ENCODE data around the gene GNB1L. TPM values are rescaled to one million over a fixed set of nuclear protein-coding genes. Genes with fewer than 3 reads are reported as not detected.

Gene GNB1L
- total and polyA plus RNA-seq, 2 donors (not counting 1 experiment from before 2014, with no cell fraction given), result 6.6 to 12.1 TPM

GRCh38 chr22:19875531-19876313 lies 21.0 kb upstream of the GNB1L start:
- Histone ChIP-seq H3K27me3 (replicated peaks in 1 of 4; ENCODE audit: control extremely low read depth in 1 of 4, control insufficient read depth in 3 of 4, insufficient read depth in 4 of 4, low read length in 3 of 4) (no peaks in the 10 kb centered on the region), H3K27ac (ENCODE audit: low read length in 2 of 2) (no peak overlapping the region), H3K9ac (ENCODE audit: low read length) (no peak overlapping the region), H3K79me2 (ENCODE audit: control insufficient read depth, insufficient read depth, low read length) (peaks cover 3% of the 10 kb centered on the region), H3K9me3 (ENCODE audit: control extremely low read depth in 1 of 3, control insufficient read depth in 2 of 3, insufficient read depth in 1 of 3, low read length in 2 of 3) (no peaks in the 10 kb centered on the region), H2AFZ (ENCODE audit: insufficient read depth, low read depth, low read length, poor library complexity, severe bottlenecking) (no peak overlapping the region), H3K36me3 (replicated peaks in 1 of 2; ENCODE audit: control extremely low read depth in 1 of 2, control insufficient read depth in 1 of 2, extremely low read depth in 1 of 2, insufficient read depth in 2 of 2, low read length in 1 of 2) (no peaks in the 10 kb centered on the region), H3K4me3 (ENCODE audit: control extremely low read depth in 1 of 5, extremely low read depth in 1 of 5, insufficient read depth in 1 of 5, low read depth in 2 of 5, low read length in 4 of 5) (no peak overlapping the region), H3K4me1 (ENCODE audit: control insufficient read depth in 2 of 2, insufficient read depth in 2 of 2, low read length in 2 of 2) (no peaks in the 10 kb centered on the region), H4K20me1 (ENCODE audit: control insufficient read depth, insufficient read depth, low read length, poor library complexity, severe bottlenecking) (no peaks in the 10 kb centered on the region), H3K4me2 (replicated peaks; ENCODE audit: low read depth, low read length, poor library complexity, severe bottlenecking) (no peak overlapping the region)
- H3K27me3 Mint-ChIP-seq, result no peaks in the 10 kb centered on the region
- DNase-seq (no peak), ATAC-seq (ENCODE audit: low read depth) (no peak)
- intact Hi-C loops (cut with micrococcal nuclease), result no loop called here
- H3K4me3 Mint-ChIP-seq, result no peak overlapping the region
- no peak overlapping the region for H3K27ac Mint-ChIP-seq
- 92% methylated on average over 17 of the region's 23 CpGs for WGBS (ENCODE audit: insufficient coverage)
- ChIA-PET CTCF (interaction anchor here (0.9 kb wide), 1 partner anchor 36 kb away, joined by 3 read pairs; no protein-coding TSS in a partner anchor), POLR2A (no interaction called here)
- no peak for TF ChIP-seq EZH2 (IDR thresholded peaks at IDR 0.05; ENCODE audit: borderline replicate concordance, insufficient read depth, low read depth, low read length, poor library complexity, severe bottlenecking)
- TF ChIP-seq, protein P1, sequence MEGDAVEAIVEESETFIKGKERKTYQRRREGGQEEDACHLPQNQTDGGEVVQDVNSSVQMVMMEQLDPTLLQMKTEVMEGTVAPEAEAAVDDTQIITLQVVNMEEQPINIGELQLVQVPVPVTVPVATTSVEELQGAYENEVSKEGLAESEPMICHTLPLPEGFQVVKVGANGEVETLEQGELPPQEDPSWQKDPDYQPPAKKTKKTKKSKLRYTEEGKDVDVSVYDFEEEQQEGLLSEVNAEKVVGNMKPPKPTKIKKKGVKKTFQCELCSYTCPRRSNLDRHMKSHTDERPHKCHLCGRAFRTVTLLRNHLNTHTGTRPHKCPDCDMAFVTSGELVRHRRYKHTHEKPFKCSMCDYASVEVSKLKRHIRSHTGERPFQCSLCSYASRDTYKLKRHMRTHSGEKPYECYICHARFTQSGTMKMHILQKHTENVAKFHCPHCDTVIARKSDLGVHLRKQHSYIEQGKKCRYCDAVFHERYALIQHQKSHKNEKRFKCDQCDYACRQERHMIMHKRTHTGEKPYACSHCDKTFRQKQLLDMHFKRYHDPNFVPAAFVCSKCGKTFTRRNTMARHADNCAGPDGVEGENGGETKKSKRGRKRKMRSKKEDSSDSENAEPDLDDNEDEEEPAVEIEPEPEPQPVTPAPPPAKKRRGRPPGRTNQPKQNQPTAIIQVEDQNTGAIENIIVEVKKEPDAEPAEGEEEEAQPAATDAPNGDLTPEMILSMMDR (IDR thresholded peaks at IDR 0.05), result no peak
- H3K4me1 Mint-ChIP-seq, result no peaks in the 10 kb centered on the region
- no peaks in the 10 kb centered on the region for H3K9me3 Mint-ChIP-seq (ENCODE audit: insufficient read depth)

DNA sequence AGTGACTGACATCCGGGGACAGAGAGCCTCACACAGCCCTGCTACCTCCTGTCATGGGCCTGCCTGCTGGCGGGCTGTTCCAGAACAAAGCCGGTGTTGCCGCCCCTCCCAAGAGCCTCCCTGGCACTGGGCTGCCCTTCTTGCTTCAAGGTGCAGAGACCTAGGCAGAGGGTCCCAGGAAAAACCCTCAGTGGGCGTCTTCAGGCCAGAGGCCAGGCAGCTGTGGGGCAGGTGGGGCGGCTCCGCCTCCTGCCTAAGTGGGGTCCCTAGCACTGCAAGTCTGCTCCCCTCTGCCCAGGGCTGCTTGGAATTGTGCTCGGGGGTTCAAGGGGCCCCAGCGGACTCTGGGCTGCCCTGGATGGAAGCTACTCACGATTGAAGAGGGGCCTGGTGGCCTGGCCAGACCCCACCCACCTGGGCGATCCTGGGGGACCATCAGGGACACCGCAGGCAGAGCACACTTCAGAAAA lies 20.4 kb upstream of the GNB1L start:
- H3K27ac ChIP-seq (ENCODE audit: low read length in 2 of 2), result no peak overlapping the region
- H3K27me3 Mint-ChIP-seq, result no peaks in the 10 kb centered on the region
- TF ChIP-seq, protein P1 (IDR thresholded peaks at IDR 0.05), result no peak
- no peak overlapping the region for H3K27ac Mint-ChIP-seq
- no peaks in the 10 kb centered on the region for H3K9me3 Mint-ChIP-seq (ENCODE audit: insufficient read depth)
- CTCF ChIA-PET, result interaction anchor here (0.9 kb wide), 1 partner anchor 37 kb away, joined by 3 read pairs; no protein-coding TSS in a partner anchor
- intact Hi-C loops (cut with micrococcal nuclease), result no loop called here
- no peak overlapping the region for H3K4me2 ChIP-seq (replicated peaks; ENCODE audit: low read depth, low read length, poor library complexity, severe bottlenecking)
- no peak overlapping the region for H3K9ac ChIP-seq (ENCODE audit: low read length)
- H3K36me3 ChIP-seq (replicated peaks in 1 of 2; ENCODE audit: control extremely low read depth in 1 of 2, control insufficient read depth in 1 of 2, extremely low read depth in 1 of 2, insufficient read depth in 2 of 2, low read length in 1 of 2), result no peaks in the 10 kb centered on the region
- H3K9me3 ChIP-seq (ENCODE audit: control extremely low read depth in 1 of 3, control insufficient read depth in 2 of 3, insufficient read depth in 1 of 3, low read length in 2 of 3), result no peaks in the 10 kb centered on the region
- no peaks in the 10 kb centered on the region for H4K20me1 ChIP-seq (ENCODE audit: control insufficient read depth, insufficient read depth, low read length, poor library complexity, severe bottlenecking)
- no peak overlapping the region for H2AFZ ChIP-seq (ENCODE audit: insufficient read depth, low read depth, low read length, poor library complexity, severe bottlenecking)
- no peak for ATAC-seq (ENCODE audit: low read depth)
- H3K4me3 Mint-ChIP-seq, result no peak overlapping the region
- H3K4me1 Mint-ChIP-seq, result no peaks in the 10 kb centered on the region
- DNase-seq, result no peak
- no peaks in the 10 kb centered on the region for H3K4me1 ChIP-seq (ENCODE audit: control insufficient read depth in 2 of 2, insufficient read depth in 2 of 2, low read length in 2 of 2)
- no peak overlapping the region for H3K4me3 ChIP-seq (ENCODE audit: control extremely low read depth in 1 of 5, extremely low read depth in 1 of 5, insufficient read depth in 1 of 5, low read depth in 2 of 5, low read length in 4 of 5)
- POLR2A ChIA-PET, result no interaction called here
- H3K79me2 ChIP-seq (ENCODE audit: control insufficient read depth, insufficient read depth, low read length), result peaks cover 3% of the 10 kb centered on the region
- H3K27me3 ChIP-seq (replicated peaks in 1 of 4; ENCODE audit: control extremely low read depth in 1 of 4, control insufficient read depth in 3 of 4, insufficient read depth in 4 of 4, low read length in 3 of 4), result no peaks in the 10 kb centered on the region
- WGBS (ENCODE audit: insufficient coverage), result 94% methylated on average over 12 of the region's 12 CpGs

All from B cell (primary cell).